GM18907 (cell line): ENCODE data around the gene GYPB.
"Not testable (repeated sequence)": the region's sequence is repeated elsewhere in the genome, so short reads cannot be mapped to it uniquely, and the experiment has no call there.

Experiments
- ATAC-seq: cut with Tn5 transposase; IDR thresholded peaks from one replicate; pipeline ENCODE4 v1.9.1; 2021; ENCODE audit warnings: mild to moderate bottlenecking, moderate library complexity; ENCODE audit not compliant: unreplicated experiment

GYPB gene

DNA sequence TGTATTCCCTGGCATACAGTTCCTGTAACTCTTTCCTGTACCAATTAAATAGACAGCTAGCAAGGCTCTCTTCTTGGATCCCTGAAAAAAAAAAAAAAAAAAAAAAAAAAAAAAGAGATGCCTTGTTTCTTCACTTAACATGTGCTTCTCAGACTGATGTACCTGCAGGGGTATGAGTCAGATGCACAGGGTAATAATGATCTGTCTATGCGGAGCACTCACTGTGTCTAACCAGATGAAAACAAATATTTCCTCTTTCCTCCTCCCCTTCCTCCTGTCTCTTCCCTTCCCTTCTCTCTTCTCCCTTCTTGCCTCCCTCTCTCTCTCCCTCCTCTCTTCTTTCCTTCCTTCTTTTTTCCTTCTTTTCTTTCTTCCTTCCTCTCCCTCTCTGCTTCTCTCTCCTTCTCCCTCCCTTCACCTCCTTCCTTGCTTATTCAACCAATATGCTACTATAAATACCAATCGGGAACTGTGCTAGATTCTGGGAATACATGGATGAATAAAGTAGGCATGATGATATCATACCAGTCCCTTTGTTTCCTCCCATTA, 3.0 kb downstream of the GYPB start:
- ATAC-seq, result not testable (repeated sequence)

DNA sequence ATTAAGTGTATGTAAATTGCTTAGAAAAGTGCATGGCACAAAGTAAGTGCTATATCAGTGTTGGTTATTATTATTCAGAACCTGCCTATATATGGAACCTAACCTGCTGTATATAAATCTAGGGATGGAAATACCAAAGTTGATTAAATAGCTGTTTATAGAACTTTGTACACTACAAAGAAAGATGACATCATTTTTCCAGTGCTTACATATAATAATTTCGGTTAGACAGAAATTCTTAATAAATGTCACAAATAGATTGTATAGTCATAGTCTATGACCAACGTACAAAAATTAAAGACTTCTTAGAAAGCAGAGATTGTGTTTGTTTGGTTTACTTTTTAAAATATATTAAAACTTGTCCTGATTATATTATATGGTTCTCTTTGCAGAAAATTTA, 4.4 kb downstream of the GYPB start:
- ATAC-seq, result no peak

DNA sequence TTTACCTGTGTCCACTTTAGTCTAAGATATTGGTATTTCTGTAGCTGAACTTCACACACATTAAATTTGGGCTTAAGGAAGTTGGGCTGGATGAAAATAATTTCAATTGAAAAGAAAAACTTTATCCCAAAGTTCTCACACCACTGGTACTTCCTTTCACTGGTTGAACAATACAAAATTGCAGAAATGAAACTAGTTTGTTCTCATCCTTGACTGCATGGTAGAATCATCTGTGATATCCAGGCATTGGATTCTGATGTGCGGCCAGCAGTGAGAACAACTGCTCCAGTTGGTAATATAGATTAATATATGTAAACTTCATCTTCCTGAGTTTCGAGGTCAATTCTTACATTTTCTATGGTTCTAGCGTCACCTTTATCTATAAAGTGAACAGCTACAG, 10.6 kb downstream of the GYPB start:
- not testable (repeated sequence) for ATAC-seq

DNA sequence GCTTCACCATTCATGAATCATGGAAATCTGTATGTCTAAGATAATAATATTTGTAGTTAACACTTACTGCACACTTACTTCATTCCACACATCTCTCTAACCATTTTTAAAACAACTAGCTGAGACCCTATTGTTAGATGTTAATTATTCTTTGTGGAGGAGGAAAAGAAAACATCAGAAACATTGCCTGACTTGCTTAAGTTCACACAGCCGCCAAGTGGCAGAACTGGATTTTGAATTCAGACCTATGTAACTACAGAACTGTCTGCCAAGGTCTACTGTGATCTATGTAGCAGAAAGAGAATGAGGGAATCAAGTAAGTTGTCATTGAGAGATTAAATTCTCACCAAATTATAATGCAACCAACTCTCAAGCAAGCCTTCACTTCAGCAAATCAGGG, 11.2 kb downstream of the GYPB start:
- not testable (repeated sequence) for ATAC-seq

DNA sequence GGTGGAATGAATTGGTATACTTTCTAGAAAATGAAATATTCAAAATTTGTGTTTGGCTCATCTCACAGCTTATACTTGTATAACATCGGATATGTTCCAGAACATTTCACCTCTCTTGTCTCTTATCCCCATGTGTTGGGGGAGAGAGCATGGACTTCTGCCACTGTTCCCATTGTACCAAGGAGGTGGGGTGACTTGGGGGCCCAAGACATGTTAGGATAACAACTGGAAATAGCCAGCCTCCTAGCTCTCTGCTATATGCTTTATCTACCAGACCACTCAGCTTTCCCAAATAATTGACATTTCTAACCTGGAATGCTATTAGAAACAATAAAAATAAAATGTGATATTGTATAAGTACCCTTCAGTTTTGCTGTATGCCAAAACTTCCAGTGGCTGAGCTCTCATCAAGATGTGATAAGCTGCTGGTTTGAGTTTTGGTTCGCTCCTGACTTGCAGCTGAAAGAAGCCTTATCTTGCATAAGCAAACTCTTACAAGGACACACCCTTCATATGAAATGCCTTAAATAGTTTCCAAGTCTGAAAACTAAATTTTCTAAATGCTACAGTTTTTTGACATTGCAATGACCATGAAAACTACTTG, 12.9 kb downstream of the GYPB start:
- ATAC-seq, result not testable (repeated sequence)

DNA sequence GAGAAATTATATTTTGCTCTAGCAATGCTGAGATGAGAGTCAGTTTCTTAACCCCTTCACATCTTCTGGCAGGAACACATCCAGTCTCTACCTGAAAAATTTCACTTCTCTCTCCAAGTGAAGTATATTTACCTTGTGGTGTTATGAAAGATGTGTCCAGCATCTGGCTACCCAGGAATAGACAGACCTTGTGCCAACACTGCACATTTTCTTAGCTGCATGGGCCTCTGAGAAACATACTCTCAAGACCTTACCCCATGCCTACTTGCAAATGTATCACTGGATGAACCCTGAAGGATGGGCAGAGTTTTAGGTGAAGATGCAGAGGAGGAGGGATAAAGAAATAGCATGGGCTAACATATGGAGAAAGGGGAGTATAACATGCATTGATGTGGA, 13.6 kb downstream of the GYPB start:
- ATAC-seq, result not testable (repeated sequence)

DNA sequence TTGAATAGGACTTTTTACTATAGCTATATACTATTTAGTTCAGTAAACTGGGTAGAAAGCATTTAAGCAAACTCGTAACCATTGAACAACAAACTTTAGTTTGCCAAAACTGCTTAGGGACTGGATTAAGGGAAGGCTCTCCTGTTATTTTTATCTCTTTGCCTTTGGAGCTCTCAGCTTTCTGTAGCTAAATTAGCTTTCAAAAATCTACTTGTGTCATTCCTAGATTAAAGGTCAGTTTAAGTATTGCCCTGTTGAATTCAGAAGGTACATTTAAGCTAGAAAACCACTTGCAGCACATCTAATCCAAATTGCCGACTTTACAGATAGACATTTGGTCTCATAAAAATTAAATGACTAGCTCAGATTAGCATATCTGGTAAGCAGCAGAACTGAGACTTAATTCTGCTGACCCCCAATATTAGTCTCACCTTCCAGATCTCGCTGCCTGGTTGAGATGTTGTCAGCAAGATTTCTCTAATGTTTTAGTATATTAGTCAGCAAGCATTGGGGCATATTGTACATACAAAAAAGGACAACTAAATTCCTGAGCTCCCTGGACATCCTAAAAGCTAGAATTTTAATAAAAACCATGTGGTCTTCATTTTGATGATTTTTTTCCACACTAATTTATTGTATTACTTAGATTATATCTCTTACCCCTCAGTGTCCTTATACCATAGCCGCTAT, 14.2 kb downstream of the GYPB start:
- not testable (repeated sequence) for ATAC-seq

DNA sequence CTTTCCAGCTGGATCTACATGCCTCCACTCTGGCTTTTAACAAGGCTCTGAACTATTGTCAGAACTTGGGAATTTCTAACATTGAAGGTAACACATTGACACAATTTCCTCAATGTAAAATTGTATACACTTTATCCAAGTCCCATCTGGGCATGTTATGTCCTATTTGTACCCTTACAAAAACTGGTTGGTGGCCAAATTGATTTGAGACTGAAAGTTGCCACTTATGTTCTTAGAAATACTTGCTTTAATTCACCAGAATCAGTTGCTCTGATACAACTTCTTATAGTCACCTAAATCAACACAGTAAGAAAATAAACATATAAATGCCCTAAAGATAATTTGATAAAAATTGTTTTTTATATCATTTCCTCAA, 15.3 kb downstream of the GYPB start:
- not testable (repeated sequence) for ATAC-seq

DNA sequence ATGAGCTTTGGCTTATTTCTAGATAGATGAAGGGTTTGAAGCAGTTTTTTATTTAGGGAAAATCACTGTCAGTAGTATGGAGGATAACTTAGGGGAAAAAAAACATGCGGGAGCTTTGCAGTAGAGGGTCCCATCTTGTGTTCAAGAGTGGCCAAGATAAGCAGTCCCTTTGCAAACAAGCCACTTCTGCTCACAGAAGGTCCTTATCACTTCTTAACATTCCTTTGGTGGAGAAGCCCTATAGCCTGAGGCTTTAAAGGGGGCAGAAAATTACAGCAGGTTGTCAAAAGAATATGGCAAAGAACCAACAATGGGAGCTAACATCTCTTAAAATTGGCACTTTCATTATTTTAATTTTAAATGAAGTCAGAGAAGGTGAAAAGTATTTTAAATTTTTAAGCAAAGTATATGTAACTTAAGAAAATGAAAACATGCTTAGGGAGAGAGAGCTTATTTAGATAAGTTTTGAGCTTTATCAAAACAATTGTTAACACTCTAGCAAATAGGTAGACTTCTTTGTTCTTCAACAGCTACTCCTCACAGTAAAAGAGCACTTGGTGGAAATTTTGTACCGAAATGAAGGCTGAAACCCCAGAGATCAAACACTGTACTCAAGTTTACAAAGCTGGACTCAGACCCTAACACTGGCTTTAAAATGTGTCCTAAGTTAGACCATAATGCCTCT, 15.8 kb downstream of the GYPB start:
- ATAC-seq, result not testable (repeated sequence)

DNA sequence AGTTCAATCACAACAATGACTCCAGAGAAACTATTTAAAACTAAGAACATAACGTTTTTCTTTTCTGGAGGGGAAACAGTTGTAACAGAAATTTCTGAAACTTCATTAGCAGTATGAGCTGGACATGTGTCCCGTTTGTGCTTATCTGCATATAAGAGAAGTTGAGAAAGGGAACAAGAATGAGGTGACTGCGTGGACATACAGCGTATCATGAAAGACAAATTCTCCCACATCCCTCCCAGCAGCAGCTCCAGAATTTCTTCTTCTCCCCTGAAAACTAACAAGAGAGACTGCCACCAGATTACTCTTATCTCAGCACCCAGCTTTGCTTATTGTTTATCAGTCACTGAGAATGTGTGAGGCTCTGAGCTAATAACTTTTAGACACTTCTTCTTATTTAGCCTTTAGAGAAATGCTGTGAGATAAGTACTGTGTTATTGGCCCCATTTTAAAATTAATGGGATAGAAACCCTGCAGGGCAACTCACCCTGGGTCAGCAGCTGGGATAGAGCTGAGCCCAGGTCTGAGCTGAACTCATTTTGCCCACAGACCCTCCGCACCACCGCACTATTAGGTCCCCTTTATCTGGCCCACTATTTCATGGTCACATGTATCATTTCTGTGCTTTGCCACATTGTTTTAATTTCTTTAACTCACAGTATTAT, 18.7 kb downstream of the GYPB start:
- ATAC-seq, result not testable (repeated sequence)

DNA sequence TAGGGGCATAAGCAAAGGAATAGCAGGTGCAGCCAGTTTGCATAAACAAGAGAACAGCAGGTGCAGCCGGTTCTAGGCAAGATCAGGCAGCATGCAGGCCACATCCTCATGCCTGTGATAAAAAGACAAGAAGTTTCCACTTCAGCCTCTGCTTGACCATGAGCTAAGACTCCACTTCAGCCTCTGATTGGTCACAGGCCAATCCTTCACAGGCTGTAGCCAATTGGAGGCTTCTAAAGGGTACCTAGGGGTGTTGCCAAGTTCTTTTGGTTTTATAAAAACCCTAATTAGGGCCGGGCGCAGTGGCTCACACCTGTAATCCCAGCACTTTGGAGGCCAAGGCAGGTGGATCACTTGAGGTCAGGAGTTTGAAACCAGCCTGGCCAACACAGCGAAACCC, 23.0 kb downstream of the GYPB start:
- ATAC-seq, result not testable (repeated sequence)

DNA sequence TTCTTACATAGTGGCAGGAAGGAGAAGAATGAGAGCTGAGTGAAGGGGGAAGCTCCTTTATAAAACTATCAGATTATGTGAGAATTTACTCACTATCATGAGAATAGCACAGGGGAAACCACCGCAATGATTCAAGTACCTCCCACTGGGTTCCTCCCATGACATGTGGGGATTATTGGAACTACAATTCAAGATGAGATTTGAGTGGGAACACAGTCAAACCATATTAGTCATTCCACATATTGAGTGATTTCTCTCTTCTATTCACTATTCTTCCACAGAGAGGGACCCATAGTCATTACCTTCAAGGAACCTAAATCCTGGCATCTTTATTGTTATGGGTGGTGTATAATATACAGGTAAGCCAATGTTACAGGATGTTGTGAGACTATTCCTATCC, 27.4 kb downstream of the GYPB start:
- ATAC-seq, result not testable (repeated sequence)

DNA sequence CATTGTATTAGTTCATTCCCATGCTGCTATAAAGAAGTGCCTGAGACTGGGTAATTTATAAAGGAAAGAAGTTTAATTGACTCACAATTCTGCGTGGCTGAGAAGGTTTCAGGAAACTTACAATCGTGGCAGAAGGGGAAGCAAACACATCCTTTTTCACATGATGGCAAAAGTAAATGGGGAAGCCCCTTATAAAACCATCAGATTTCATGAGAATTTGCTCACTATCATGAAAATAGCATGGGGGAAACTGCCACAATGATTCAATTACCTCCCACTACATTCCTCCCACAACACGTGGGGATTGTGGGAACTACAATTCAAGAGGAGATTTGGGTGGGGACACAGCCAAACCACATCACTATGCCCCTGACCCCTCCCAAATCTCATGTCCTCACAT, 28.5 kb downstream of the GYPB start:
- ATAC-seq, result not testable (repeated sequence)

DNA sequence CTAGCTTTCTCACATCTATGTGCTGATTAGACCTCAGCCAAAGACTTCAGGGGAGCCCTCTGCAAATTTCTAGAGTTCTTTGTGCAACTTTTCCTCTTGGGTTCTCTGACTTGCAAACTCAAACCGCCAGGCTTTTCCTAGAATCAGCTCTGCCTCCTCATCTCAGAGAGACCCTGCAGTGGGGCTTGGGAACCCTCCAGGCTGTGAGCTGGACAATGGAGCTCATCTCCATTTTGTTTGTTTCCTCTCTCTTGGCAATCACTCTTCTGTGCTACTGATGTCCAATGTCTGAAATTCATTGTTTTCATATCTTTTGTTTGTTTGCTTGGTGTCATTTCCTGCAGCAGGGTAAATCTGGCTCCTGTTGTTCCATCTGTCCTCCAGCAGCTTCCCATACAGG, 33.0 kb downstream of the GYPB start:
- no peak for ATAC-seq

DNA sequence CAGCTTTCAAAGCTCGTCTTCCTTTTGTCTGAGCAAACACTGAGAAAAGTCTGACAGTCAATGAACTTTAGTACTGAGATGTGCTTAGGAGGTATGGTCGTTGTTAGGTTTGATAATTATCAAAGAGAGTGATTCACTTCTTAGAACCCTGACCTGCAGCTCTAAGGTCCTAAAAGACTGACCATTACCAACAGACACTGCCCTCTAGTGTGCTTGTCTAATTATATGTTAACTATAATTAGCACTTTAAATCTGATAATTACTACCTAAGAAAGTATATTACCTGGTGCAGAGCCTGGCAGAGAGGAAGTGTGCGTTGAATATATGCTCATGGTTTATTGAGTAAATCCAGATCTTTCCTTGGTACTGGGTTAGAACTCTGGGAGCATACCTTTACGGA, 38.4 kb downstream of the GYPB start:
- peak; percentile 67 for ATAC-seq

DNA sequence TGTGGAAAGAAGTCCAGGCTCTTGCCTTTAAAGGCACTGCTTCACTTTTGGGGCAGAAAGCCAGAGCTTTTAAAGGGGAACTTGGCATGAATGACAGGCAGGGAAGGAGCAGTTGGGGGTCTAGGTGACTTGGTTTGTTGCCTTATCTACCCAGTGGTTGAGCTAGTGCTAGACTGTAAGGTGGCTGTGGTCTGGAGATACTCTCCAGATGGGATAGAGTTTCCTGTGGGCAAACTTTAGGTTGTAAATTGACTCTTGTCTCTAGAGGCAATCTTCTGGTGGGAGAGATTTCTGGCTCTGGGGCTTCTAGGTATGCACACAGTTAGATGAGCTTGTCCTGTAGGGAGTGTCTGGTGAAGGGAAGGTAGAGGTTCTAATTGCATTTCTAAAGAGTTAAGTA, 43.7 kb downstream of the GYPB start:
- not testable (repeated sequence) for ATAC-seq

DNA sequence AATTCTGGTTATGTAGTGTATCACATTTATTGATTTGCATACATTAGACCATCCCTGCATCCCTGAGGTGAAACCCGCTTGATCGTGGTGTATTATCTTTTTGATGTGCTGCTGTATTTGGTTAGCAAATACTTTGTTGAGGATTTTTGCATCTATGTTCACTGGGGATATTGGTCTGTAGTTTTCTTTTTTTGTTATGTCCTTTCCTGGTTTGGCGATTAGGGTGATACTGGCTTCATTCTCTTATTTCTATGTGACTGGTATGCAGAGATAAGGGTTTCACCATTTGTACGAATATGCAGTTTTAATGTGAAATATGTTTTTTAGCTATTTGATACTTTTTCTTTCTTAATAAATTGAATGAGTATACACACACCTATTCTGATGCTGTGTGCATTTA, 45.2 kb downstream of the GYPB start:
- ATAC-seq, result not testable (repeated sequence)

DNA sequence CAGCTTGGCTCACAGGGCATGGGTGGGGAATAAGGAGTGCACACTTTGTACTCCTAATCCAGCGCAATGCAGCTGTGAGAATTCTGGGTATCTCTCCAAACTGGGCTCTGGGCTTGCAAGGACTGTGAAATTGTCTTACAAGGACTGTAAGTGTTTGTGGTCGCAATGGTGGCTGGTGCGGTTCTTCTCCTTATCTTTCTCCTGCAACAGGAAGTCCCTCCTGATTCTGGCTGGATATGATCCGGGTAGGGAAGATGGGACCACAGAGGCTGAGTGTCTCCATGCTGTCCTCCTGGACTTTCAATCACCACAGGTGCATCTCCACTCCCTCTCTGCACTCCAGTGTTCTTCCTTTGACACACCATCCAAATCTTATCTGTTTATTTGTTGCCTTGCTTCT, 58.1 kb downstream of the GYPB start:
- no peak for ATAC-seq

DNA sequence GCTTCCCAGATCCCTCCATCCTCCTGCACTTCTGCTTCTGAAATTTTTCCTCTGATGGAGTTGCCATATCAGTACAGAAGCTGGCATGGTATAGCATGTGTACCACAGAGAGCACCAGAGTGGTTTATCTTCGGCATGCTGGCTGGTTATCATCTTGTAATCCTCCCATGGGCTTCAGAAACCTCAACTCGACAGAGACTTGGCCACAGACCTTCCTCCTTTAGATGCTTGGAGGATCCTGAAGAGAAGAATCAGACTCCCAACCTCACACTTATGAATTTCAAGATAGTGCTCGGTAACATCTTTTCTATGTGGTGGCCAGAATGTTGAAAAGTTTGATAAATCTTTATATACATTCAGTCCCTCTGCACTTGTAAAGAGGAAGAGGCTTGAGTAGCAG, 63.9 kb downstream of the GYPB start:
- not testable (repeated sequence) for ATAC-seq

DNA sequence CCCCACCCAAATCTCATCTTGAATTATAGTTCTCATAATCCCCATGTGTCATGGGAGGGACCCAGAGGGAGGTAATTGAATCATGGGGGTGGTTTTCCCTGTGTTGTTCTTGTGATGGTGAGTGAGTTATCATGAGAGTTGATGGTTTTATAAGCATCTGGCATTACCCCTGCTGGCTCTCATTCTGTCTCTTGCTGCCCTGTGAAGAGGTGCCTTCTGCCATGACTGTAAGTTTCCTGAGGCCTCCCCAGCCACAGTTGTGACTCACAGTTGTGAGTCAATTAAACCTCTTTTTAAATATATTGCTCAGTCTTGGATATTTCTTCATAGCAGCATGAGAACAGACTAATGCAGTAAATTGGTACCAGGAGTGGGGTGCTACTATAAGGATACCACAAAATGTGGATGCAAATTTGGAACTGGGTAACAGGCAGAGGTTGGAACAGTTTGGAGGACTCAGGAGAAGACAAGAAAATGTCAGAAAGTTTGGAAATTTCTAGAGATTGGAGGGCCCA, 67.7 kb downstream of the GYPB start:
- not testable (repeated sequence) for ATAC-seq

DNA sequence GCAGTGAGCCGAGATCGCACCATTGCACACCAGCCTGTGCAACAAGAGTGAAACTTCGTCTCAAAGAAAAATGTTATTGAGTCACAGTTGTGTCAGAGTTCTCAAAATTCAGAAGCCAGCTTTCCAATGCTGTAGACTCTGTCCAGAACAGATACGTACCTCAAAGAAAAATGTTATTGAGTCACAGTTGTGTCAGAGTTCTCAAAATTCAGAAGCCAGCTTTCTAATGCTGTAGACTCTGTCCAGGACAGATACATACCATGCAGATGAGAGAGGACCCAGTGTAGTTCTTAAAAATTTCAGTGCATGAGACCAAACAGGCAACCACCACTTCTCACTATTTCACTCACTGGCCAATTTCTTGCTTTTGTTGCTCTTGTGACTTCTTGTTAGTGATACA, 68.2 kb downstream of the GYPB start:
- ATAC-seq, result not testable (repeated sequence)
